ENCODE data around the gene CFLAR.

DNA sequence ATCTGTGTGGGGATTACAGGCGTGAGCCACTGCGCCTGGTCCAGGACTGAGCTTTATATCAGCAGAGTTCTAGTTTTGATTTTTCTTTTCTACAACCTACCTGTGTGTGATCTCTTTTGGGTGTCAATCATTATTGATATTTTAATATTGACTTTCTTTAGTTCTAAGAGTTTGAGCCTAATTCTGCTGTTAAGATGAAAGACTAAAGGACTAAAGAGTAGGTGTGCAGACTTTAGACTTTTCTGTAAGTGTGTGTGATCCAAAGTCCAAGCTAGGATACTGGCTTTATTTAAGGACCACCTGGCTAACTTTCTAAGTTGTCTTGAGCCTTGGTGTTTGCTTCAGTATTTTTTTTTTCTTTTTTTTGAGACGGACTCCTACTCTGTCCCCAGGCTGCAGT, 79.4 kb downstream of the CFLAR start:
- TF ChIP-seq EZH2 (IDR thresholded peaks at IDR 0.05; ENCODE audit: borderline replicate concordance, low read length), result no peak
- TF ChIP-seq, protein P1, sequence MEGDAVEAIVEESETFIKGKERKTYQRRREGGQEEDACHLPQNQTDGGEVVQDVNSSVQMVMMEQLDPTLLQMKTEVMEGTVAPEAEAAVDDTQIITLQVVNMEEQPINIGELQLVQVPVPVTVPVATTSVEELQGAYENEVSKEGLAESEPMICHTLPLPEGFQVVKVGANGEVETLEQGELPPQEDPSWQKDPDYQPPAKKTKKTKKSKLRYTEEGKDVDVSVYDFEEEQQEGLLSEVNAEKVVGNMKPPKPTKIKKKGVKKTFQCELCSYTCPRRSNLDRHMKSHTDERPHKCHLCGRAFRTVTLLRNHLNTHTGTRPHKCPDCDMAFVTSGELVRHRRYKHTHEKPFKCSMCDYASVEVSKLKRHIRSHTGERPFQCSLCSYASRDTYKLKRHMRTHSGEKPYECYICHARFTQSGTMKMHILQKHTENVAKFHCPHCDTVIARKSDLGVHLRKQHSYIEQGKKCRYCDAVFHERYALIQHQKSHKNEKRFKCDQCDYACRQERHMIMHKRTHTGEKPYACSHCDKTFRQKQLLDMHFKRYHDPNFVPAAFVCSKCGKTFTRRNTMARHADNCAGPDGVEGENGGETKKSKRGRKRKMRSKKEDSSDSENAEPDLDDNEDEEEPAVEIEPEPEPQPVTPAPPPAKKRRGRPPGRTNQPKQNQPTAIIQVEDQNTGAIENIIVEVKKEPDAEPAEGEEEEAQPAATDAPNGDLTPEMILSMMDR (IDR thresholded peaks at IDR 0.05; ENCODE audit: low read length), result no peak

Measured in OCI-LY1 (cell line).